Neural cell (in vitro differentiated cells): Measurements from ENCODE around the gene GINS2. TPM values are rescaled to one million over a fixed set of nuclear protein-coding genes. Genes with fewer than 3 reads are reported as not detected.

Experiments used
- H2AFZ ChIP-seq: fragments of 200-600, 300-800 bp; sonication (generic), shearing (Covaris generic); 2 replicates; pipeline ENCODE4 v1.6.0; 2014; ENCODE audit warnings: low read depth, mild to moderate bottlenecking, antibody characterized with exemption, low read length, moderate library complexity
- H3F3A ChIP-seq: fragments of 200-600 bp; shearing (Covaris generic); 2 replicates; pipeline ENCODE4 v1.6.1; 2016; ENCODE audit warnings: mild to moderate bottlenecking, moderate library complexity, mixed read lengths, antibody characterized with exemption, low read length; ENCODE audit not compliant: insufficient read depth, poor library complexity, severe bottlenecking
- H3K27ac ChIP-seq: fragments of 200-600, 300-800 bp; sonication (generic), shearing (Covaris generic); 2 replicates; pipeline ENCODE4 v1.5.1; 2014; ENCODE audit warnings: mild to moderate bottlenecking, low read length, moderate library complexity
- H3K27me3 ChIP-seq: fragments of 300-800, 200-600 bp; sonication (generic), shearing (Covaris generic); 2 replicates; pipeline ENCODE4 v1.6.0; 2014; ENCODE audit warnings: mild to moderate bottlenecking, low read depth, low read length, moderate library complexity; ENCODE audit not compliant: insufficient read depth
- H3K36me3 ChIP-seq: fragments of 300-800, 200-600 bp; sonication (generic), shearing (Covaris generic); 2 replicates; pipeline ENCODE4 v1.5.1; 2014; ENCODE audit warnings: mild to moderate bottlenecking, antibody characterized with exemption, low read length, moderate library complexity; ENCODE audit not compliant: insufficient read depth
- H3K4me2 ChIP-seq: fragments of 300-800, 200-600 bp; sonication (generic), shearing (Covaris generic); 2 replicates; pipeline ENCODE4 v1.6.0; 2014; ENCODE audit warnings: mild to moderate bottlenecking, low read length
- H3K4me3 ChIP-seq: fragments of 300-800, 200-600 bp; sonication (generic), shearing (Covaris generic); 2 replicates; pipeline ENCODE4 v1.5.1; 2014; ENCODE audit warnings: mild to moderate bottlenecking, low read length, moderate library complexity
- H3K79me2 ChIP-seq: fragments of 200-600 bp; shearing (Covaris generic); replicated peaks from 2 replicates; pipeline ENCODE4 v1.6.0; 2014; ENCODE audit warnings: mild to moderate bottlenecking, low read length, moderate library complexity; ENCODE audit not compliant: insufficient read depth
- H3K9ac ChIP-seq: fragments of 300-800, 200-600 bp; sonication (generic), shearing (Covaris generic); 2 replicates; pipeline ENCODE4 v1.6.1; 2016; ENCODE audit warnings: mild to moderate bottlenecking, low read length, mixed read lengths
- H3K9me2 ChIP-seq: fragments of 200-600 bp; shearing (Covaris generic); 2 replicates; pipeline ENCODE4 v1.6.1; 2016; ENCODE audit warnings: mild to moderate bottlenecking, low read length, mixed read lengths; ENCODE audit not compliant: insufficient read depth
- H3K9me3 ChIP-seq: fragments of 200-600, 300-800 bp; sonication (generic), shearing (Covaris generic); 2 replicates; pipeline ENCODE4 v1.6.1; 2016; ENCODE audit warnings: mild to moderate bottlenecking, mixed run types, low read length, moderate library complexity, mixed read lengths
- H4K20me1 ChIP-seq: fragments of 200-600 bp; shearing (Covaris generic); 2 replicates; pipeline ENCODE4 v1.6.1; 2016; ENCODE audit warnings: mild to moderate bottlenecking, mixed run types; ENCODE audit not compliant: insufficient read depth
- CTCF ChIP-seq: fragments of 450-650 bp; IDR thresholded peaks from 2 replicates; pipeline ENCODE4 v1.5.1; 2014; ENCODE audit warnings: antibody characterized with exemption, mild to moderate bottlenecking, moderate library complexity; ENCODE audit not compliant: poor library complexity, severe bottlenecking
- EP300 ChIP-seq: fragments of 450-650 bp; conservative IDR thresholded peaks from 2 replicates; pipeline ENCODE4 v1.6.1; 2014; ENCODE audit warnings: antibody characterized with exemption, mild to moderate bottlenecking, moderate library complexity; ENCODE audit not compliant: poor library complexity, severe bottlenecking
- EZH2 ChIP-seq: fragments of 200-600, 300-800 bp; shearing (Covaris generic), sonication (generic); IDR thresholded peaks from 2 replicates; pipeline ENCODE4 v1.6.1; 2014; ENCODE audit warnings: antibody characterized with exemption, low read length, borderline replicate concordance, mild to moderate bottlenecking; ENCODE audit not compliant: insufficient read depth, poor library complexity, severe bottlenecking
- MXI1 ChIP-seq: fragments of 450-650 bp; conservative IDR thresholded peaks from 2 replicates; pipeline ENCODE4 v1.6.1; 2014; ENCODE audit warnings: antibody characterized with exemption, mild to moderate bottlenecking; ENCODE audit not compliant: poor library complexity, severe bottlenecking
- POLR2AphosphoS5 ChIP-seq: IDR thresholded peaks from 2 replicates; pipeline ENCODE4 v1.6.1; 2012
- RAD21 ChIP-seq: fragments of 450-650 bp; conservative IDR thresholded peaks from 2 replicates; pipeline ENCODE4 v1.6.1; 2014; ENCODE audit warnings: antibody characterized with exemption, mild to moderate bottlenecking, moderate library complexity
- REST ChIP-seq: IDR thresholded peaks from 2 replicates; pipeline ENCODE4 v1.6.1; 2012; ENCODE audit warnings: borderline replicate concordance
- SMC3 ChIP-seq: fragments of 450-650 bp; conservative IDR thresholded peaks from 2 replicates; pipeline ENCODE4 v1.6.1; 2014; ENCODE audit warnings: antibody characterized with exemption, mild to moderate bottlenecking, moderate library complexity; ENCODE audit not compliant: poor library complexity
- TAF1 ChIP-seq: IDR thresholded peaks from 2 replicates; pipeline ENCODE4 v1.6.1; 2012; ENCODE audit warnings: low read depth
- polyA plus RNA-seq: library from polyadenylated mRNA; depleted of rRNA; stranded (reverse); fragments of >200 nt; gene quantifications from 2 replicates; pipeline ENCODE4 v1.2.3, GENCODE V29; 2014

Gene GINS2
- polyA plus RNA-seq, 1 donor from 2014 or later = 9.2 TPM

- H3F3A ChIP-seq = no peaks in the 10 kb centered on the region
- no peak for TF ChIP-seq CTCF
- TF ChIP-seq REST = no peak
- TF ChIP-seq POLR2AphosphoS5 = no peak
- no peak for TF ChIP-seq SMC3
- no peak for TF ChIP-seq EP300
- H3K9me2 ChIP-seq = no peaks in the 10 kb centered on the region
- H3K36me3 ChIP-seq = peaks cover 5% of the 10 kb centered on the region
- H3K27me3 ChIP-seq = no peaks in the 10 kb centered on the region
- no peak overlapping the region for H3K4me3 ChIP-seq
- H3K79me2 ChIP-seq = peaks cover 4% of the 10 kb centered on the region
- no peak overlapping the region for H3K9ac ChIP-seq
- H2AFZ ChIP-seq = no peak overlapping the region
- no peaks in the 10 kb centered on the region for H4K20me1 ChIP-seq
- no peaks in the 10 kb centered on the region for H3K9me3 ChIP-seq
- H3K27ac ChIP-seq = no peak overlapping the region
- H3K4me2 ChIP-seq = no peak overlapping the region
Measured at GRCh38 chr16:85683363-85683762, 5.4 kb downstream of the GINS2 start.

GRCh38 chr16:85682516-85682915, 6.2 kb downstream of the GINS2 start:
- no peak overlapping the region for H3K9ac ChIP-seq
- no peaks in the 10 kb centered on the region for H3K9me2 ChIP-seq
- no peaks in the 10 kb centered on the region for H4K20me1 ChIP-seq
- H3K36me3 ChIP-seq = peaks cover 5% of the 10 kb centered on the region
- H3K27me3 ChIP-seq = no peaks in the 10 kb centered on the region
- H3K79me2 ChIP-seq = no peaks in the 10 kb centered on the region
- no peak overlapping the region for H2AFZ ChIP-seq
- H3K4me3 ChIP-seq = no peak overlapping the region
- TF ChIP-seq EZH2 (no peak), SMC3 (no peak), REST (no peak), POLR2AphosphoS5 (no peak), MXI1 (no peak), EP300 (no peak), CTCF (no peak), TAF1 (no peak), RAD21 (no peak)
- no peak overlapping the region for H3K4me2 ChIP-seq
- no peaks in the 10 kb centered on the region for H3F3A ChIP-seq
- no peak overlapping the region for H3K27ac ChIP-seq
- H3K9me3 ChIP-seq = no peaks in the 10 kb centered on the region
